ENCODE results near the gene NFATC2. TPM values are rescaled to one million over a fixed set of nuclear protein-coding genes. Genes with fewer than 3 reads are reported as not detected.

The NFATC2 gene
- total RNA-seq, 2 donors from 2014 or later: 4.3 to 8.4 TPM

- TF ChIP-seq CTCF (IDR thresholded peaks at IDR 0.05): no peak
- TF ChIP-seq POLR2A (IDR thresholded peaks at IDR 0.05): no peak
- TF ChIP-seq POLR2AphosphoS5 (IDR thresholded peaks at IDR 0.05): no peak
These were observed 133.2 kb downstream of the NFATC2 start for GRCh38 chr20:51409192-51409880.

GRCh38 chr20:51404297-51405060 is 138.0 kb downstream of the NFATC2 start:
- Histone ChIP-seq H3K36me3 (no peaks in the 10 kb centered on the region), H3K27me3 (replicated peaks; ENCODE audit: insufficient read depth) (no peaks in the 10 kb centered on the region), H3K4me1 (replicated peaks) (no peaks in the 10 kb centered on the region), H3K27ac (no peak overlapping the region), H3K4me3 (no peak overlapping the region), H3K9me3 (no peaks in the 10 kb centered on the region)
- 82% methylated on average over 10 of the region's 10 CpGs for WGBS
- intact Hi-C loops (cut with DNase I): no loop called here
- DNase-seq (ENCODE audit: low spot score): no peak
- no peak for TF ChIP-seq POLR2A (IDR thresholded peaks at IDR 0.05)
- TF ChIP-seq CTCF (IDR thresholded peaks at IDR 0.05): no peak
- no peak for TF ChIP-seq POLR2AphosphoS5 (IDR thresholded peaks at IDR 0.05)

More at GRCh38 chr20:51409192-51409880, 133.2 kb downstream of the NFATC2 start:
- no peak overlapping the region for H3K4me3 ChIP-seq
- H3K27me3 ChIP-seq (replicated peaks; ENCODE audit: insufficient read depth): no peaks in the 10 kb centered on the region
- H3K27ac ChIP-seq: no peak overlapping the region
- H3K9me3 ChIP-seq: no peaks in the 10 kb centered on the region
- no peak for DNase-seq (ENCODE audit: low spot score)
- H3K4me1 ChIP-seq (replicated peaks): no peaks in the 10 kb centered on the region
- WGBS: 58% methylated on average over 10 of the region's 10 CpGs
- H3K36me3 ChIP-seq: no peaks in the 10 kb centered on the region
- intact Hi-C loops (cut with DNase I): no loop called here

GRCh38 chr20:51403466-51404220 is 138.9 kb downstream of the NFATC2 start:
- Histone ChIP-seq H3K4me3 (no peak overlapping the region), H3K27ac (no peak overlapping the region), H3K36me3 (no peaks in the 10 kb centered on the region), H3K4me1 (replicated peaks) (no peaks in the 10 kb centered on the region), H3K9me3 (no peaks in the 10 kb centered on the region), H3K27me3 (replicated peaks; ENCODE audit: insufficient read depth) (no peaks in the 10 kb centered on the region)
- TF ChIP-seq POLR2A (IDR thresholded peaks at IDR 0.05): no peak
- TF ChIP-seq CTCF (IDR thresholded peaks at IDR 0.05): no peak
- TF ChIP-seq POLR2AphosphoS5 (IDR thresholded peaks at IDR 0.05): no peak
- 96% methylated on average over 9 of the region's 9 CpGs for WGBS
- DNase-seq (ENCODE audit: low spot score): no peak
- intact Hi-C loops (cut with DNase I): no loop called here

- intact Hi-C loops (cut with DNase I): no loop called here
- no peaks in the 10 kb centered on the region for H3K9me3 ChIP-seq
- H3K4me3 ChIP-seq: no peak overlapping the region
- TF ChIP-seq POLR2AphosphoS5 (IDR thresholded peaks at IDR 0.05) (no peak), POLR2A (IDR thresholded peaks at IDR 0.05) (no peak), CTCF (IDR thresholded peaks at IDR 0.05) (no peak)
- H3K36me3 ChIP-seq: no peaks in the 10 kb centered on the region
- no peaks in the 10 kb centered on the region for H3K4me1 ChIP-seq (replicated peaks)
- DNase-seq (ENCODE audit: low spot score): no peak
- H3K27me3 ChIP-seq (replicated peaks; ENCODE audit: insufficient read depth): no peaks in the 10 kb centered on the region
- WGBS: 42% methylated on average over 2 of the region's 2 CpGs
- no peak overlapping the region for H3K27ac ChIP-seq
These were observed 140.3 kb downstream of the NFATC2 start for GRCh38 chr20:51402201-51402600.
